Measurements from ENCODE around the gene ZNF407. TPM values are rescaled to one million over a fixed set of nuclear protein-coding genes. Genes with fewer than 3 reads are reported as not detected.

ZNF407 gene
- polyA plus RNA-seq, 6 donors from 2014 or later = 1.6 to 9.5 (median 4.9) TPM

DNA sequence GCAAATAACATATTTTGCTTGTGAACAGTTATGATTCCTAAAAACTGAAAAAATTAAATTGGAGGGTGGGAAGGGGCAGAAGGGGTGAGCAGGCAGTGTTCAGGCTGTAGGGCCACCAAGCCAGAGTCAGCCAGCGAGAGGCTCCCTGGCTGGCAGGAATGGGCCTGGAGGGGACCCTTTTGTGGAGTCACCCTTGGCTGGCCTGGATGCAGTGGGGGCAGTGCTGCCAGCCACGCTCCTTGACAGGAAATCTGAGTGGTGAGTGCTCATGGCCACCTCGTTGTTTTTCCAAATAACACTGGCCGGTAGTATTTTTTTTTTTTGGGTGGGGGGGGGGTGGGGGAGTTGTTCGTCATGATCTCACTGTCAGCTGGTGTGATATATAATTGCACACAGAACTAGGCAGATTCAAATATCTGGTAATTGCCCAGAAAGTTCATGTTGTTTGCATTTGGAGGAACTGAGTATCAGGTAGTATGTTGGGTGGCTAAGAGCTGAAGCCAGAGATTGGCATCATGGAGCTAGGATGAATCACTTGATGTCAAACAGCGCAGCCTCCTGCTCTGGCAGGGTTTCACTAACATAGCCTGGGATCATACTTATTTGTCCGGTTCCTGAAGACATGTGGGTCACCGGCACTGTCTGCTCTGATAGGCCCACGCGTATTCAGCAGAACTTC lies 451.2 kb downstream of the ZNF407 start:
- DNase-seq (no peak), ATAC-seq (ENCODE audit: low read depth in 2 of 2) (no peak)
- Mint-ChIP-seq H3K27me3 (no peaks in the 10 kb centered on the region), H3K9me3 (no peaks in the 10 kb centered on the region), H3K36me3 (peaks cover 0 to 12% of the 10 kb centered on the region in 2 donors), H3K27ac (no peak overlapping the region), H3K4me3 (no peak overlapping the region), H3K4me1 (no peaks in the 10 kb centered on the region)

DNA sequence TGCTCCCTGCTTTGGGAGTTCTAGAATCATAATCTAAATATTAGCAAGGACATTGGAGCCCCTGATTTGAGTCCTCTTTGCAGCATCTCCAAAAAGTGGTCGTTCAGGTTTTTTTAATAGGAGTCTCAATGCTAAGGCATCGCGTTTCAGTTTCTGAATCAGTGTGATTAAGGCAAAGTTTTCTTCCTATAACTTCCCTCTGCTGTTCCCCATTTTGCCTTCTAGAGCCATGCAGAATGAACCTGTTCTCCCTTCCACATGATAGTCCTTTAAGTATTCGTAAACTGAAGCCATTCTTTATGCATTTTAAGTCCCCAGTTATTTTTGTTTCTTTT lies 451.8 kb downstream of the ZNF407 start:
- Mint-ChIP-seq H3K4me3 (no peak overlapping the region), H3K27ac (no peak overlapping the region), H3K36me3 (peaks cover 0 to 12% of the 10 kb centered on the region in 2 donors), H3K27me3 (no peaks in the 10 kb centered on the region), H3K9me3 (no peaks in the 10 kb centered on the region), H3K4me1 (no peaks in the 10 kb centered on the region)
- ATAC-seq (ENCODE audit: low read depth in 2 of 2) = no peak
- DNase-seq = no peak

DNA sequence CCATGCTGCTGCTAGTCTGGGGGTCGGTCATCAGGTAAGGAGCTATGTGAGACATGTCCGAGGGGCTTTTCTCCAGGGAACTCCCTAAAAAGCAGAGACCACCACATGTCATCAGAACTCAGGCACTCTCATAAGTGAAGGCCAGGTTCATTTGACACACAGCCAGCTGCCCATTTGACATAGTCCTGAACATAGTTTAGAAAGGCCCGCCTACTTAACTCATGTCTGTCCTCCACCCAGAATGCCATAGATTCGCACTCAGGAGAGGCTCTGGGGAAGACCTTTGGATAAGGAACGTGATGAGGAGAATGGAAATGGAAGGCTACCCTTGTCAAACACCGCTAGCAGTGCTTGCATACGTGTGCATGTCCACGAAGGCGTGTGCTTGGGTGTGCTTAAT lies 454.1 kb downstream of the ZNF407 start:
- H3K27ac Mint-ChIP-seq = peak overlapping the region in 1 of 6 donors; percentile 73
- H3K9me3 Mint-ChIP-seq = no peaks in the 10 kb centered on the region
- peaks cover 0 to 12% of the 10 kb centered on the region in 2 donors for H3K36me3 Mint-ChIP-seq
- no peaks in the 10 kb centered on the region for H3K27me3 Mint-ChIP-seq
- no peak overlapping the region for H3K4me3 Mint-ChIP-seq
- DNase-seq (no peak), ATAC-seq (ENCODE audit: low read depth in 2 of 2) (no peak)
- H3K4me1 Mint-ChIP-seq = peaks cover 0 to 4% (median 0%) of the 10 kb centered on the region in 3 donors

DNA sequence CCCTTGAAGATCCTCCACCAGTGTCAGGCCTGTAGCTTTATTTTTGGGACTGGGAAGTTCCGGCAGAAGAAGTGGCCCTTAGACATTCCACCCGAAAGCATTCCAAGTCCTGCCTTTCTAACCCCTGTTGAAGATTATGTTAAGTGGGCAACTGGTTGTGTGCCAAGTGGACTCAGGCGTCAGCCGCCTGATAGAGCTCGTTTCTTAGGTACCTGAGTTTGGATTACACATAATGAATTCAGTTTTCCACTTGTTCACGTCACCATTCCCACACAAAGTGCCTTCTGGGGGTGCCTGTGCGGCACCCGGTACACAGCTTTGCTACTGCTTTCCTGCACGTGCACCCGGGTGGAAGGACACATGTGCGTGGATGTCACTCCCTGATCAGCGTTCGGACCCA lies 454.8 kb downstream of the ZNF407 start:
- Mint-ChIP-seq H3K27ac (peak overlapping the region in 1 of 6 donors; percentile 5), H3K9me3 (no peaks in the 10 kb centered on the region), H3K27me3 (no peaks in the 10 kb centered on the region), H3K4me1 (peaks cover 0 to 7% (median 0%) of the 10 kb centered on the region in 3 donors), H3K4me3 (no peak overlapping the region), H3K36me3 (peaks cover 0 to 12% of the 10 kb centered on the region in 2 donors)
- ATAC-seq (ENCODE audit: low read depth in 2 of 2) = no peak
- DNase-seq = no peak

DNA sequence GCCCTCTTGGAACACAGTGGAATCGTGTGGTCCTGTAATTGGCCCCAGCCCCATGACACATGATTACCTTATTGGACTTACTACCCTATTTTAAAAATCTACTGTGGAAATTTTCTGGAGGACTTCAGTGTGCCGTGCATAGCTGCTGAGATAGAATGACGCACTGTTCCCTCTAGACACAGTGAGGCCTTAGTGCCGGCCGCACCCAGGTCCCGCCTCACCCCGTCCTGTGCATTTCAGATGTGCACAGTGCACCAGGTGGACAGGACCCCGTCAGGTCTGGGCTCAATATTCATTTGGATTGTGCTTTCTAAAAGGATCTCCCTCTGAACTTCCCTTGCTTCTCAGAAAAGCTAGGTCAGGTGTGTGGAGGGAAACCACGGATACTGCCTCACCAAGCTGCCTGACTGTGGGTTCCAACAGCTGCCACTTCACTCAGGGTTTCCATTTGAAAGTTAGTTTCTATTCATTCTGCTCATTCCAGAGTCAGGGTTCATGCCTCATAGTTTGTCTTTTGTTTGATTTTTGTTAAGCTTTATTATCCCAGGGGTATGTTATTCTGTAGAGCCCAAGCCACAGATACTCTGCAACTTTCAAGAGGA lies 455.5 kb downstream of the ZNF407 start:
- peaks cover 0 to 7% (median 0%) of the 10 kb centered on the region in 3 donors for H3K4me1 Mint-ChIP-seq
- no peak for DNase-seq
- no peak overlapping the region for H3K4me3 Mint-ChIP-seq
- ATAC-seq (ENCODE audit: low read depth in 2 of 2) = no peak
- H3K27ac Mint-ChIP-seq = no peak overlapping the region
- peaks cover 0 to 12% of the 10 kb centered on the region in 2 donors for H3K36me3 Mint-ChIP-seq
- H3K9me3 Mint-ChIP-seq = no peaks in the 10 kb centered on the region
- no peaks in the 10 kb centered on the region for H3K27me3 Mint-ChIP-seq

DNA sequence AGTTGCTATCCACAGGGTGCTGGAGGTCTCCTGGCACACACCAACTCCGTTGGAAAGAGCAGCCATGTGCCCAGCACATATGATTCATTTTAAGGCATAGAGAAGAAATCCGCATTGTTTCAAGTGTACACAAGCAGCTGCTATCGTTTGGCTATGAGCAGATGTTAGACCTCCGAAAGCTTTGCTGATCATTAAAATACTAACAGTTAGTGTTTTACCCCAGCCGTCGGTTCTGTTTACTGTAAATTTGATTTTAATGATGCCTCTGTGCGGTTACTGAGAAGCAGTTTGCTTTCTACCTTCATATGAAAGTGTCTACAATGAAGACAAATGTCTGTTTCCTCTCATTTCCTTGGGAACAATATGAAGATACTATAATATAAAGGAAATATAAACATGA lies 456.4 kb downstream of the ZNF407 start:
- Mint-ChIP-seq H3K27me3 (no peaks in the 10 kb centered on the region), H3K36me3 (peaks cover 0 to 8% of the 10 kb centered on the region in 2 donors), H3K4me1 (peaks cover 0 to 7% (median 0%) of the 10 kb centered on the region in 3 donors), H3K27ac (no peak overlapping the region), H3K9me3 (no peaks in the 10 kb centered on the region), H3K4me3 (no peak overlapping the region)
- ATAC-seq (ENCODE audit: low read depth in 2 of 2) = no peak
- DNase-seq = no peak

DNA sequence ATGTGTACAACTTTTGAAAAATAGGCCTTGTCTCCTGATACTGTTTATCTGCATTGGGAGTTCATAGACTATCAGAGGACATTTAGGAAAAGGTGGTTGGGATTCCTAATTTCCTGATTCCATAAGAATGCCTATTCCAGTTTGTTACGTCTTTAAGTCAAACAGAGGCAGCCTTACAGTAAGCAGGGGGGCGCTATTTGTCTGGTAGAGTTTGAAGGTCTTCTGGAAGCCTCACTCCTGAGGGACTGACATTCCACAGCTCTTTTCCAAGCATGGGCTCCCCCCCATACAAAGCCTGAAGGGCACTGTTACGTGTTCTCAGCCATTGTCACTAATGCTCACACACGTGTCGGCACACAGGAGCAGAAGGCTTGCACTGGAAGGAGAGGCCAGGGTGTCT lies 456.9 kb downstream of the ZNF407 start:
- Mint-ChIP-seq H3K4me1 (peaks cover 0 to 7% (median 0%) of the 10 kb centered on the region in 3 donors), H3K27ac (no peak overlapping the region), H3K4me3 (no peak overlapping the region), H3K9me3 (no peaks in the 10 kb centered on the region), H3K36me3 (peaks cover 0 to 8% of the 10 kb centered on the region in 2 donors), H3K27me3 (no peaks in the 10 kb centered on the region)
- DNase-seq (no peak), ATAC-seq (ENCODE audit: low read depth in 2 of 2) (no peak)

DNA sequence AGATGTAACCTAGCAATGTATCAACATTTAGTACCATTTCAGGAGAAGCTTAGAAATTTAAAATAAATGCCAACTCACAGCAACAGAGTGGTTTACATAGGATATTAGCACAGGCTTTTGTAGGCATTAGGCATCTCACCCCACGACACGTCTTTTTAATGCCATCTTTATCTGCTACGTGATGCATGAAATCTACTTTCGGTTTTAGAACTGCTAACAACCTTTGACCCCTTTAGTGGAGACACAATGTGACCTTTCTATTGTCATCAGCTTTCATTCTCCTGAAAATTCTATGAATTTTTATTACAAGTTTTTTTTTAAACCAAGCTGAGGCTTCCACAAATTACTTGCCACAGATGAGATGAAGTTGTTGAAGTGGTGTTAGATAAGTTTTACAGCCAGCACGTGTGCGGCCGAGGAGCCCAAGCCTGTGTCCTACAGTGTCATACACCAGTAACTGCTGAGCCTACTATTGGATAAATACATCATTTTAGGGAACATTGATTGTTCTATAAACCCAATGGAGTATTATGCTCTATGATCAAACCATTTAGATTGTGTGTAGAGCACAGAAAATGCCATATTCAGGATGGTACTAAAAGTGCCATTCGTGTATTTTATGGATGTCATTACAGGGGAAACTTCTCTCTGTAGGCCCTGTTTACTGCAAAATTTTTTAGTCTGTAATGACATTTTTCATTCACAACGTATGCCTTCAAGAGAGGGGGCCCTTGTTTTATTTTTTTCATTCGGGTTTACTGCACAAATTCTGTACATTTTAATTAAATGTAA lies 459.7 kb downstream of the ZNF407 start:
- Mint-ChIP-seq H3K36me3 (peaks cover 7 to 11% of the 10 kb centered on the region in 2 donors), H3K27me3 (no peaks in the 10 kb centered on the region), H3K4me1 (peaks cover 0 to 7% (median 0%) of the 10 kb centered on the region in 3 donors), H3K9me3 (no peaks in the 10 kb centered on the region), H3K4me3 (no peak overlapping the region), H3K27ac (no peak overlapping the region)
- no peak for ATAC-seq (ENCODE audit: low read depth in 2 of 2)
- DNase-seq = no peak

DNA sequence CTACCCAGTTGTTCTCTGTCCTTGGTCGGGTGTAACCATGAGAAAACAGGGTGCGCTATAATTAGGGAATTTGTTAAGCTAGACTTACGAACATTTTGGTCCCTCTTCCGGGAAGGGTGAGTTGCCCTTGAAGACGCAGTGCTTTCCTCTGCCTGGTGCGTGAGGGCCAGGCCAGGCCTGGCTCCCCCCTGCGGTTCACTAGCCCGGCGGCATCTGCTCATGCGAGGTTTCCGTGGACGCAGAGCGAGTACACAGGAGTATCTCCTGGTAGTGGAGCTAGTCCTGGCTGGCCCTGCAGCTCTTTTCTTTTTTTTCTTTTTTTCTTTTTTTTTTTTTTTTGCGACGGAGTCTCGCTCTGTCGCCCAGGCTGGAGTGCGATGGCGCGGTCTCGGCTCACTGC lies 462.5 kb downstream of the ZNF407 start:
- peaks cover 13 to 33% of the 10 kb centered on the region in 2 donors for H3K36me3 Mint-ChIP-seq

DNA sequence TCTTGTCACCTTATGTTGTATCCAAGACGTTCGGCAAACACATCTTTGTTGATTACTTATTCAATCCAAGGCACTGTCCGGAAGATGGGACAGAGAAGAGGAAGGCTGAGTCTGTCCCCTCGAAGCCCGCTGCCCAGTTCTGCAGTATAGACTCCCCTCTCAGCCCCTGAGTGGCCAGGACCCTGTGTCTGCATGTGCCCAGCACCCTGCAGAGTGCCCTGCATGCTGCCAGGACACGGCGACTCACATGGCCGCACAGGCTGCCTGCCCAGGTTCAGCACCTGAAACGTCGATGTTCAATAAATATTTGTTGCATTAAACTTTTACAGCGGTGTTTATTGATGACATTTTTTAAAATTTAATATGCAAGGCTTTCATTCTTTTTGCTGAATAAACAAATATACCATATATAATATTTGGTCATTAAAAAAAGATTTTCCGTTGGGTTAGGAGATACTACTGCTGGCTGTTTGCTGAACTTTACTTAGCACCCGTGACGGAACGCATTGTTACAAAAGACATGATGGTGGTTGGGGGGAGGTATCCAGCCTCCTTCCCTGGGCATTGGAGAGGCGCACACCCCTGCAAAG lies 464.7 kb downstream of the ZNF407 start:
- Mint-ChIP-seq H3K9me3 (no peaks in the 10 kb centered on the region), H3K36me3 (peaks cover 15 to 38% of the 10 kb centered on the region in 2 donors), H3K27ac (peak overlapping the region in 2 of 6 donors; percentile 18 to 92), H3K27me3 (no peaks in the 10 kb centered on the region), H3K4me3 (no peak overlapping the region), H3K4me1 (peaks cover 0 to under 1% (median under 1%) of the 10 kb centered on the region in 3 donors)
- ATAC-seq (ENCODE audit: low read depth in 2 of 2) = no peak
- DNase-seq = no peak

More for the DNA sequence above, 462.5 kb downstream of the ZNF407 start:
- Mint-ChIP-seq H3K27me3 (no peaks in the 10 kb centered on the region), H3K27ac (no peak overlapping the region), H3K4me1 (peaks cover 0 to 5% (median 0%) of the 10 kb centered on the region in 3 donors), H3K4me3 (no peak overlapping the region), H3K9me3 (no peaks in the 10 kb centered on the region)
- no peak for DNase-seq
- no peak for ATAC-seq (ENCODE audit: low read depth in 2 of 2)

DNA sequence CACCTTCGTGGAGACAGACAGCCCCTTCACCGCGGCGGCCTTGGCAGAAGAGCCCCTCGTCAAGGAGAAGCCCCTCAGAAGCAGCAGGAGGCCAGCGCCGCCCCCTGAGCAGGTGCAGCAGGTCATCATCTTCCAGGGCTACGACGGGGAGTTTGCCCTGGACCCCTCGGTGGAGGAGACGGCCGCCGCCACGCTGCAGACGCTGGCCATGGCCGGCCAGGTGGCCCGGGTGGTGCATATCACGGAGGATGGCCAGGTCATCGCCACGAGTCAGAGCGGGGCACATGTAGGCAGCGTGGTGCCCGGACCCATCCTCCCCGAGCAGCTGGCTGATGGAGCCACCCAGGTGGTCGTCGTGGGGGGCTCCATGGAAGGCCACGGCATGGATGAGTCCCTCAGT lies 465.5 kb downstream of the ZNF407 start:
- Mint-ChIP-seq H3K9me3 (no peaks in the 10 kb centered on the region), H3K36me3 (peaks cover 15 to 38% of the 10 kb centered on the region in 2 donors), H3K4me1 (peaks cover 0 to 9% (median 3%) of the 10 kb centered on the region in 3 donors), H3K27ac (no peak overlapping the region), H3K4me3 (no peak overlapping the region), H3K27me3 (no peaks in the 10 kb centered on the region)
- DNase-seq (no peak), ATAC-seq (ENCODE audit: low read depth in 2 of 2) (no peak)

DNA sequence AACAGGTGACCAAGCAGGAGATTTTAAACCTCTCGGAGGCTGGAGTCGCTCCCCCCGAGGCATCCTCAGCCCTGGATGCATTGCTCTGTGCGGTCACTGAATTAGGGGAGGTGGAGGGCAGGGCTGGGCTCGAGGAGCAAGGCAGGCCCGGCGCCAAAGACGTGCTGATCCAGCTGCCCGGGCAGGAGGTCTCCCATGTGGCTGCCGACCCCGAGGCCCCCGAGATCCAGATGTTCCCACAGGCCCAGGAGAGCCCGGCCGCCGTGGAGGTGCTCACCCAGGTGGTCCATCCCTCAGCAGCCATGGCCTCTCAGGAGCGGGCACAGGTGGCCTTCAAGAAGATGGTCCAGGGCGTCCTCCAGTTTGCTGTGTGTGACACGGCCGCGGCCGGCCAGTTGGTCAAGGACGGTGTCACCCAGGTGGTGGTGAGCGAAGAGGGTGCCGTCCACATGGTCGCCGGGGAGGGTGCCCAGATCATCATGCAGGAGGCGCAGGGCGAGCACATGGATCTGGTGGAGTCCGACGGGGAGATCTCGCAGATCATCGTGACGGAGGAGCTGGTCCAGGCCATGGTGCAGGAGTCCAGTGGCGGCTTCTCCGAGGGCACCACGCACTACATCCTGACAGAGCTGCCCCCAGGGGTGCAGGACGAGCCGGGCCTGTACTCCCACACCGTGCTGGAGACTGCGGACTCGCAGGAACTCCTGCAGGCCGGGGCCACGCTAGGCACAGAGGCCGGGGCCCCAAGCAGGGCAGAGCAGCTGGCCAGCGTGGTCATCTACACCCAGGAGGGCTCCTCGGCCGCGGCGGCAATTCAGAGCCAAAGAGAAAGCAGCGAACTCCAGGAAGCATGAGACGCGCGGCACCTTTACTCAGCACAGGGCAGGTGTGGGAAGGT lies 466.2 kb downstream of the ZNF407 start:
- no peak for DNase-seq
- H3K4me3 Mint-ChIP-seq = no peak overlapping the region
- ATAC-seq (ENCODE audit: low read depth in 2 of 2) = no peak
- H3K27ac Mint-ChIP-seq = no peak overlapping the region
- no peaks in the 10 kb centered on the region for H3K9me3 Mint-ChIP-seq
- peaks cover 0 to 10% (median 3%) of the 10 kb centered on the region in 3 donors for H3K4me1 Mint-ChIP-seq
- H3K36me3 Mint-ChIP-seq = peaks cover 15 to 38% of the 10 kb centered on the region in 2 donors
- H3K27me3 Mint-ChIP-seq = no peaks in the 10 kb centered on the region

DNA sequence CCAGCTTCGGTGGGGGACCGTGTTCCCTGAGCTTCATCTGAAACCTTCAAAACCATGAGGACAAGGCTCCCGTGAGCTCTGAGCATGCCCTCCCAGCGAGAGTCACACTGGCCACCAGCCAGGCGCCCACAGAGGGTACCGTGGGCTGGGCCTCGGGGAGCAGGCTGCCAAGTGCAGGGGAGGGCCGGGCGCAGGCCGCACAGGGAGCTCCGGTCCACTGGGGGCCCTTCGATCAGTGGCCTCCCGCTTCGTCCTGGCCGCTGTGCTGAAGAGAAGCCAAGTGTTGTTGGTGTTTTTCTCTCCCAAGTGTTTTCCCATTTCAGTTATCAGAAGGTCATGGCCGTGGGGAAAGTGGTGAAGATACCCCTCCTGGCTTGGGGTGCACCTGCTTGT lies 466.8 kb downstream of the ZNF407 start:
- no peak overlapping the region for H3K4me3 Mint-ChIP-seq
- H3K4me1 Mint-ChIP-seq = peaks cover 0 to 11% (median 5%) of the 10 kb centered on the region in 3 donors
- no peak overlapping the region for H3K27ac Mint-ChIP-seq
- H3K9me3 Mint-ChIP-seq = no peaks in the 10 kb centered on the region
- no peak for DNase-seq
- no peak for ATAC-seq (ENCODE audit: low read depth in 2 of 2)
- peaks cover 15 to 38% of the 10 kb centered on the region in 2 donors for H3K36me3 Mint-ChIP-seq
- no peaks in the 10 kb centered on the region for H3K27me3 Mint-ChIP-seq
